Islet of Langerhans (tissue), 1 donor: ENCODE results near the gene TANC1.
"Not testable (repeated sequence)": the region's sequence is repeated elsewhere in the genome, so short reads cannot be mapped to it uniquely, and the experiment has no call there.

Source experiments
- FAIRE-seq: peaks from one replicate; lab custom pipeline; 2011; peaks lifted over from hg19 to GRCh38; lab: Jason Lieb, UNC

The TANC1 gene

DNA sequence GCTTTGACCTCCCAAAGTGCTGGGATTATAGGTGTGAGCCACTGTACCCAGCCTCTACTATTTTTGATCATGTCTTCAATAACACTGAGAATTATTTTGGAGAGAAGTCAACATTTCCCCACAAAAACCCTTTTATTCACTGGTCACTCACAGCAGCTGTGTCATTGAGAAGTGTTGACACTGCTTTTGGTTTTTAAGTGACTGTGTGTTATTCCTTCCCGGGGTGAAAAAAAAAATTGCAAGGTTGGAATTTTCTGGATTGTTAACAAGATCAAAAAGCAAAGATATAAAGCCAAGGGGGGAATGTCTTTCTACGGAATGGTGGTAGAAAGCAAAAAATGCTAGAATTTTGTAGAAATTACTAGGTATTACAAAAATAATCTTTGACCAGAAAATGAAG, 61.5 kb downstream of the TANC1 start:
- FAIRE-seq, result no peak

DNA sequence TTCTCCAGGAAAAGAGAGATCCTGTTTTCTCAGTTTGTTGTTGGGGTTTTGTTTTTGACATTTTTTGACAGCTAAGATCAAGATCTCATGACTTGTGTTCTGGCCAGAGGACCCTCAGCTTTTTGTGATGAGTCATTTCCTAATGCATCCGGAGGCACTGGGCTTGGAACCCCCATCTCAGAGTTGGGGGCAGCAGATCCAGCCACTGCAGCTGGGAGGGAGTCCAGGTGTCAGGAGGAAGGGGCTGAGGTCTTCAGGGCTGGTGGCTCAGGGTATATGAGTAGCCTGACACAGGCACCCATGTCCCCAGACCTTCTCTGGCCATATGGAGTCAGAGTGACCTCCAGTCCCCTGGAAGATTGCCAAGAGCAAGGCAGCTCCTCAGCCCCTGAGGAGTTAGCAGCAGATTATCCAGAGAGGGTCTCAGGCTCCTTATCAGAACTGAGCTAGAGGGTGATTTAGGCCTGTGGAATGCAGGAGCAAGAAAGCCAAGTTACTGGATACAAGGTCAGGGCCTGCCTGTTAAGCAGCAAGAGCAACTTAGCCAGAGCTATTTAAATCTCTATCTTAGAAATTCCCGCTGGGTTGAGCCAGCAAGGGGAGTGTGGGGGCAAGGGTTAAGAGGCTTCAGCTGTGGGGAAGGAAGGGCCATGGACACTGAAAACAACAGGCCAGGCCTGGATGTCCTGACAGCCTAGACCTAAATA, 62.4 kb downstream of the TANC1 start:
- no peak for FAIRE-seq

- FAIRE-seq, result no peak
Measured at GRCh38 chr2:159032146-159032545, 63.7 kb downstream of the TANC1 start.

DNA sequence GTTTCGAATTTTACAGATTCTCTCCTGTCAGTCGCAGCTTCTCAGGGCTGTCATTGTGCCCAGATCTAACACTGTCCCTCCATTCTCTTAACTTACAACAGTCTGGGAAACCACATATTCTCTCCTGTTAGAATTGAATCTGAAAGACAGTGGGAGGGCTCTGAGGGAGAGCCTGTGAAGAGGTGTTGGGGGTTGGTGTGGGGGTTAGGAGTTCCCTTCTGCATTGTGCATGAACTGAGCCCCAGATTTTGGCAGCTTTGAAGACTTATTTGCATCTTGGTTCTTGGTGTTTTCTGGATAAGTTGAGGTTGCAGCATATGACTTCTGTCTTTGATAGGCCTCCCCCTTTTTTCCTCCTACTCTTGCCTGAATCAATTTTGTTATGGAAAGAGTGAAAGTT, 64.1 kb downstream of the TANC1 start:
- FAIRE-seq, result no peak

DNA sequence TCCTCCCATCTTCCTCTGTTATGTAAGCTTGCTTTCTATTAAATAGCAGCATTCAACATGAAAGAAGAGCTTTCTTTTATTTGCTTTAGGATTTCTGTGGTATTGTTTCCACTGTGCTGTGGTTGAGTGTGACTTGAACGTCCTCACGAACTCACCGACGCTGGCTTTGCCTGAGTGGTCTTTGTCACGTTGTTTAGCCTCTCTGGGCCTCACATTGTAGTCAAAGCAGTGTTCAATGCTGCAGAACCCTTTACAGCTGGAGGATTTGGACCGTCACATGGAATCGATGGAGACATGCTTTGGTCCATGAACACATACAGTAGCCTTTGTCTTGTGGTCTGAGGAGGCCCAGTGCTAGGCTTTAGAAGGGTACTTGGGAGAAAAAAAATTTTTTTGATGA, 66.3 kb downstream of the TANC1 start:
- FAIRE-seq, result no peak

- FAIRE-seq, result no peak
Measured at GRCh38 chr2:159035790-159036411, 67.5 kb downstream of the TANC1 start.

GRCh38 chr2:159036461-159036860, 68.0 kb downstream of the TANC1 start:
- FAIRE-seq, result not testable (repeated sequence)

DNA sequence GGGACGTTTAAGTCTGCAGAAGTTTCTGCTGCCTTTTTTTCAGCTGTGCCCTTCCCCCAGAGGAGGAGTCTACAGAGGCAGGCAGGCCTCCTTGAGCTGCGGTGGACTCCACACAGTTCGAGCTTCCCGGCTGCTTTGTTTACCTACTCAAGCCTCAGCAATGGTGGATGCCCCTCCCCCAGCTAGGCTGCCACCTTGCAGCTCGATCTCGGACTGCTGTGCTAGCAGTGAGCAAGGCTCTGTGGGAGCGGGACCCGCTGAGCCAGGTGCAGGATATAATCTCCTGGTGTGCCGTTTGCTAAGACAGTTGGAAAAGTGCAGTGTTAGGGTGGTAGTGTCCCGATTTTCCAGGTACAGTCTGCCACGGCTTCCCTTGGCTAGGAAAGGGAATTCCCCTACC, 72.9 kb downstream of the TANC1 start:
- FAIRE-seq, result not testable (repeated sequence)

GRCh38 chr2:159042115-159042850, 73.8 kb downstream of the TANC1 start:
- no peak for FAIRE-seq

- no peak for FAIRE-seq
Measured at GRCh38 chr2:159043710-159044109, 75.3 kb downstream of the TANC1 start.

GRCh38 chr2:159044804-159045286, 76.4 kb downstream of the TANC1 start:
- FAIRE-seq, result no peak

DNA sequence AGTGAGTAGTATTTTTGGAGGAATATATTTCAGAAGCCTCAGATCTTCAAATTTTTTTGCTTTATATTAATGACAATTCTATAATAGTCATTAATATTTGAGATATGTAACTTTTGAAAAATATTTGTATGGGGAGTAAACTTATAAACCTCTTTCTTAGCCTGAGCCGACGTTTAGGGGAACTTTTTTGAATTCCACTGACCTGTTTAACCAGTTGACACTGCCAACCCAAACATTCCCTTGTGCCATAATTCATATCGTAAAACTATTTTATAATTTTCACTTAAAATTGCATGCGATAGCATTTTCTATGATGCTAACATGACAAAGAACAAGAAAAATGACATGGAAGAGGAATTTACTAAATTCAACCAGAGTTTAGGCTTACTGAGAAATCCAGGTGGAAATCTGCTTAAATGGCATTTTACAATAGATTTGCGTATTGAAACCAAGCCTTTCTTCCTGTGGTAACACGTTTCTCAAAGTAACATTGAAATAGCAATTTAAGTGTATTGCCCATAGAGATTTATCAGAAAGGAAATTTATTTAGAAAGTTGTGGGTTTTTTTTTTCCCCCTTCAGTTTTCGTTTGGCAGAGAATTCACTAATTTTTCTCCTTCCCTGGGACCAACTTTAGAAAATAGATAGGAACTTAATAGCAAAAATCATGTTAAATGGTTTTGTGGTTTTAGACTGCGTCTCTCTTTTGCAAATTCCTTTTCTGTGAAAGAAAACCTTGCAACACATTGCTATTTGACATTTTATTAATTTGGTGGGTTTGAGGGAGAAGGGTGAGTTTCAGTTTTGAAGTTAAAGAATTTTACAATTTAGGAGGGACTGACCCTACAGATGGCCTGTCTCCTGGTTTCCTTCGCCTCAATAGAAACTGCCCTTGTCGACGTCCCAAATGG, 77.4 kb downstream of the TANC1 start:
- FAIRE-seq, result no peak

DNA sequence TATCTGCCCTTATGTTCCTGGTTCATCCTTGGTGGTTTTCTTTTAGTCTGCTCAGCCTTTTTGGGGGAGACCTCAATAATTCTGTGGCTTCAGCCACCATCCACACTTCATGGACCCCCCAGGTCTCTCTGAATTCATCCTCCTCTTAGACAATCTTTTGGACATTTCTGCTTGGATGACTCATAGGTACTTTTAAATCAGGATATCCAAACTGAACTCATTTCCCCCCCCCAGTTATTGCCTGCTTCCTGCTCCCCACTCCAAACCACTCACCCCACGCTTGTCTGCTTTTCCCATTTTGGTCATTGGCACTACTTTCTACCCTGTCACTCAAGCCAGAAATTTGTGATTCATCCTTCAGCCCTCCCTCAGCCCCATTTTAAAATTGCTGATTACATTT, 78.5 kb downstream of the TANC1 start:
- FAIRE-seq, result no peak

DNA sequence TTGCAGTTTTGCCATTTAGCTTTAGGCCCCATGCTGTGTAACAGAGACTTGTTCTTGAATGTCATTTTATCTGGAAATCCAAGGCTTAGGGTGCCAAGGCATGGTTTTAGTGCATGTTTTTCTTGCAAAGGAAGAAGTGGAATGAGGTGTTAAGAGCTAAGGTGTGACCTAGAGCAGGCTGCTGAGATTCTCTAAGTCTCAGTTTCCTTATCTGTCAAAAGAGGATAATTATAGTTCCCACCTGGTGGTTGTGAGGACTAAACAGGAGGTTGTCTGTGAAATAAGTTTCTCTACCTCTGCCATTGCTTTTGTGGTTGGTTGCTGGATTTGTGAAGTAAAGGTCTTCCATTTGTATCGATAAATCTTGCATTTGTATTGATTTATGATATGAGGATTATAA, 82.0 kb downstream of the TANC1 start:
- no peak for FAIRE-seq

DNA sequence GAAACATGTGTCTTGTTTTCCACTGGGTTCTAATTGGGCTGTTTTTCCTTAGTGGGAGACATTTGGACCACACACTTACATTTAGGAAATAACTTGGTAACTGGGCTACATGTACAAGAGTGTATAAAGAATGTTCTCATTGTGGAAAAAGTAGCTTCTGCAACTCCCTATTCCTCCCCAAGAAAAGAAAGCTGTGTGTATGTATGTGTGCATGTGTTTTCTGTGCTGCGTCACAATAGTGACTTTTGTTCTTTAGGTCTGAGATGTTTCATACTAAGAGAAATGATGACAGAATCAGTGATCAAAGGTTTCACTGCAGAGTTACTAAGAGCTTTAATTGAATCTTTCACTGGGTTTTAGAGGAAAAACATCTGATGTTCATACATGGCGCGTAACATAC, 82.7 kb downstream of the TANC1 start:
- FAIRE-seq, result no peak

- no peak for FAIRE-seq
Measured at GRCh38 chr2:159051661-159052060, 83.2 kb downstream of the TANC1 start.

- no peak for FAIRE-seq
Measured at GRCh38 chr2:159052157-159052601, 83.7 kb downstream of the TANC1 start.

GRCh38 chr2:159053161-159054031, 85.0 kb downstream of the TANC1 start:
- FAIRE-seq, result no peak

DNA sequence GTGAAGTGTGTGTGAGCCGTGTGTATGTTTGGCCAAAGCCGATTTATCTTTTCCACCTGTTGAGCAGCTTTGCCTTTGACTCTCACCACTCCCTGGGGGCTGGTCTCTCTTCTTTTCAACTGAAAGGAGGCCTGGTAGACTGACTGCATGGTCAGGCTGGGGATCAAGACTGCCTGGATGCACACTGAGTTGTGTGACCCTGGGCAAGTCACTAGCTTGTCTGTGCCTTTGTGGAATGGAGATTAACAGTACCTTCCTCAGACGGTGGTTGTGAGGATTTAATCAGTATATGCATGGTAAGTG, 85.5 kb downstream of the TANC1 start:
- FAIRE-seq, result no peak

DNA sequence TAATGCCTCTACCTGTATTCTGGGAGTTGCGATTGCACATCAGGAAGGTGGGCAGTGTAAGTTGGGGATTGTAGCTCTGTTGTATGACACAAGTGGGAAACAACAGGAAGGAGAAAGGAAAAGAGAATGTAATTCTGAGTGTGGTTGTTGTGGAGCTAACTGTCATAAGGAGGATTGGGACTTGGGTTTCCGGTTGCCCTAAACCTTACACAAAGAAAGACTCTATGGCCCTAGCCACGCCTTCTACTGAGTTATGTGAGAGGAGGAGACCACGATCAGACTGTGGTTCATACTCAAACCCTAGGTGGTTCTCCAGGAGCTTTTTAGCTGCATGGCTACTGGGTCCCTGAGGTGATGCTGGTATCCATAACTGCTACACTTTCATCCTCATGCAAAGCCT, 86.5 kb downstream of the TANC1 start:
- no peak for FAIRE-seq

DNA sequence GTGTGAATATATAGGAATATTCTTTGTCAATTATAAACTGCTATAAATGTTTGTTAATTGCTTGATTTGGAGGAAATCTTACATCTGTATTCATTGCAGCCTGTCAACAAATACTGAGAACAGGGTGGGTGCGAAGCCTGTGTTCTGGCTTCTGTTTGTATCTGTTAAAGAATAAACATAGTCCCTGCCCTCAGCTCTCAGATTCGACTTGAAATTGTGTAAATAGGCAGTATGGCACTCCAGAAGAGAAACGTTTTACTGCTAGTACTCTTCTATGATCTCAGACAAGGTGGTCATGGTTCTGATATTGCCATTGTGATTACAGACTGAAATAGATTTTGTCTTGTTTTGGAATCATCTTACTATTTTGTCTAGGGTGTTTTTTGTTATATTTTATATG, 92.1 kb downstream of the TANC1 start:
- FAIRE-seq, result no peak
